ENCODE measurements around the gene NDC1. TPM values are rescaled to one million over a fixed set of nuclear protein-coding genes. Genes with fewer than 3 reads are reported as not detected.

NDC1 gene
- polyA plus RNA-seq, 4 donors, result 25.6 to 31.6 (median 29.0) TPM

DNA sequence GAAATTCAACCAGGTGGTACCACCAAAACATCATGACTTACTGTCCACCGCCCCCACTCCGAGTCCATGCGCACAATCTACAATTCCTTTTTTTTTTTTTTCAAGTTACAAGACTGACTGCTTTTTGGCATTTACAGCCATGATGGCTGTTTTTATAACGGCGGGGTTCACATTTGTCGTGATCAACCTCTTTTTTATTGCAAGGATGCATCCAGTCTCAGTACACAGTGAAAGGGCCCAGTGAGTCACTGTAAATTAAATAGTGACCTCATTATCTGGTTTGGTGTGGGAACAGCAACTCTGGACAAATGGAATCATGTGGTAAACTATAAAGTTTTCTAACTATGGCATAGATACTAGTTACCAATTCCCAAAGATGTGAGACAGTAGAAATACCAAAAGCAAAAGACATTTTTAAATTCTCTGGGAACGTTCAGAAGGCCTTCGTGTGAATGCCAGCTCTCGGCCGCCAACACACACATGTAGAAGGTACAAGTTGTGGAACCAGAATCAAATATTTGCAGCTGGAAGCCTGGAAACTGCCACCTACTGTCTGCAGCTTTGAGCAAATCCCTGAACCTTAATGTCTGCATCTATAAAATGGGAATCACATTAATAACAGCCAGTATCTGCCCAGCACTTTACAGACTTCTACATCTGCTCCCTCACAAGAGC is 104.0 kb downstream of the NDC1 start:
- DNase-seq (ENCODE audit: low read depth in 4 of 4, low spot score in 2 of 4), result no peak

DNA sequence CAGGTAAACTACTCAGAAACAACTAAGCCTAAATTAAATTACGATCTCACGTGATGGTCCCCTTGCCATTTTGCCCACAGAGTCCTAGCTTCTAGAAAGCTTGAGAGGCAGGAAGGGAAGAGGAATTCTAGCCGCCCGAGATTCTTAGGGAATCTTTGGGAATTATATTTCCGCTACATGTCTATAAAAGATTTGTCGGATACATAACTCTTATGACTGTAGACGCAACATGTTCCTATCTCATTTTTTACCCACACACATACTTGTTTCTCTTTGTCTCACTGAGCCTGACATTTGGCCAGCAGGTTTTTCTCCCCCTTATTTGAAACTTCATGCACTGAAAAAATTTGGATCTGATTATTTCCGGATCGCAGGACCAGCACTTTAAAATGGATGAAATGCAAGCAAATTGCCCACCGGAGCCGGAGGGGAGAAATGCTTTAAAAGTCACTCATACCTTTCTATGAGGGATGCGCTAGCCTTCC is 104.6 kb downstream of the NDC1 start:
- no peak for DNase-seq (ENCODE audit: low read depth in 4 of 4, low spot score in 2 of 4)

DNA sequence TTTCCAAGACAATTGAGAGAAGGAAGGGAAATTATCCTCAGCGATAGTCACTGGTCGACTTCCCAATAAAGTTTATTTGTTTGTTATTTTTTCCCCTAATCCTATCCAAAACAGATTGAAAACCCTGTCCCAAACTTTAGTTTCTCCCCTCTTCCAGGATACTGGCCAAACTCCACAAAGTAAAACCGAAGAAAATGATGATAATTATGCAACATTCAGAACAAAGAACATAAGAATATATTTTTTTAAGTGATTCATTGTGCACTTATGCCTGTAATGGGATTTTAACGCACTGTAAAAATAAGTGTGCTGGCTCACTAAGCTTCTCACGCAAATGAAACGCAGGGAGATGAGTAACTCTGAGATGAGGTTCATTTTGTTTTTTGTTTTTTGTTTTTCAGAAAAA is 105.2 kb downstream of the NDC1 start:
- DNase-seq (ENCODE audit: low read depth in 4 of 4, low spot score in 2 of 4), result no peak

DNA sequence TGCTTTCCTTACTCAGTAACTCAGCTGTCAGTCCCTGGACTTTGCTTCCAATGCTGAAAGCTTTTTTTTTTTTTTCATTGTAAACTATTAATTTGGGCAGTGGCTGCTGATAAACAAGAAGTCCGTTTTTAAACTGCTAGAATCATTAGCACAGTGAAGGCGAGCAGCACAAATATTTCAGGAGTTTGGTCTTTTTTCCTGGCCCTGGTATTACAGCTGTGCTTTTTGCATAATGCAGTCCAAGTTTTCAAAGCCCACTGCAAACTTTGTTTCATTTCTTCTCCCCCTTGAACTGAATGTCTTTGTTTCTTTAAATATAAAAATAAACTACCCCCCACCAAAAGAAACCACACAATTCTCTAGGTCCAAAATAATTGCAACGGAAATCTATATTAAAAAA is 105.7 kb downstream of the NDC1 start:
- no peak for DNase-seq (ENCODE audit: low read depth in 4 of 4, low spot score in 2 of 4)

DNA sequence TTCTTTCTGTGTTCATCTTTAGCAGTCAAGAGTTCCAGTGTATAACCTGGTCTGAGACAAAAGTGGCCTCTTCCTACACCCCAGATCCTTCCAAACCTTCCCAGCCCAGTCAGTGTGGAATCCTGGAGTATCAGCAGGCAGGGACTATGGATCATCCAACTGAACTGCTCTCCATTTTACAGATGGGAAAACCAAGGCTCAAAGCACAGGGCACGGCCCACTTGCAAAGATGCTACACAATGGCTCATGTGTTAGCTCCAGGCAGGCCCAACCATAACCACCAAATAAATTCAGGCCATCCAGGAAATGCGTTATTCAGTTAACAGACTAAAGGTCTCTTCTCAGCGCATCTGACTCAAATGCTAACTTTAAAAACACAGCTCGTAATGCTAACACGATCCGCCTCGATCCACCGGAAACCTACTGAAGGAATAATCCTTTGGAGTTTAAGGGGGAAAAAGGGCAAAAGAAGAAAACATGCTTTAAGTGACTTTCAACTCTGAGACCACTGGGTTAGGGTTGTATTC is 106.3 kb downstream of the NDC1 start:
- DNase-seq (ENCODE audit: low read depth in 4 of 4, low spot score in 2 of 4), result no peak

DNA sequence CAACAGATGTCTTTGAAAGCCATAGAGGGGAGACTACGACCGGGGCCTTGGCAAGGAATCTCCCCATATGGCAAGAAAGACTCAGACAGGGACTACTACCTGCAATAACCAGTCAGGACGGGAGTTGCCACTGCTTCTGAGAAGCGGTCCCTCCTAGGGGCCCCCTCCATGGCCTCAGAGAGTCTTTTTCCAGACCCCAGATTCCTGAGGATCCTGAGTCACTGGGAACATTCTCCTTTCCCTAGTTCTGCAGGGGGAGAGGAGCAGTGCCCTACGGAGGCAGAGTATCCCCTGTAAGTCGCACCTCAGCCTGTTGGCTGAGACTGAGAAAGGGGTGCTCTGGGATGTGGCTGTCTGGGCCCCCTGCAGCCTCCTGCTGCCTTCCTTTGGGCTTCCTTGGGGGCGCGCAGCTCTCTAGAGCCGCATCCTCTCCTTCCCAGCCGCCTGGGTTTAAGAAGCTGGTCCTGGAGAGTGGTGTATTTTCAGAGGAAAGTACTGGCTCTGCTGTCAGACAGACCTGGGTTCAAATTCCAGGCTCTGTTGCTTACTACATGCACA is 107.0 kb downstream of the NDC1 start:
- no peak for DNase-seq (ENCODE audit: low read depth in 4 of 4, low spot score in 2 of 4)

DNA sequence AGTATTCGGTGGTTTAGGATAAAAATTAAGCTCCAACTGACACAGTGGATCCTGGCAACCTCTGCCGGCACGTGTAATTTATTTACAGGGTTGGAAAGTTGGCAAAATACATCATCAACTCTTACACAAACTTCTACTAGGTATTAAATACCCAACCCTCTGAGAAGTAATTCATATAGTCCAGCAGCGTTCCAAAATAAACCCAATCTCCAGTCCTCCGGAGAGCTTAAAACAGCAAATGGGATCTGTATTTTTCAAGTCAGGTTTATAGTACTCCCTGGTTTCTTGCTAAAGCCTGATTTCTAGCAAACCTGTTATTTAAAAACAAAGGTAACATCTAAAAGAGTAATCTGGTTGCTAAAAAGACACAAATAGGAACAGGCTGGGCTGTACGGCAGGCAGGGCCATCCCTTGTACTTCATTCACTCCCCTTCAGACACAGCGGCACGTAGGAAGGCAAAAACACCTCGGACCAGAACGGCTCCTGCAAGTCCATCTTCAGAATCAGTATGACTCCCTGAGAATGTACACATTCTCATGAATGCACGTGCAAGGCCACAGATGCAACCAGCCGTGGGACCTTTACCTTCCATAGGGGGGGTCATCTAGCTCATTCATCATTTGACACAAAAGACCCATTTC is 107.8 kb downstream of the NDC1 start:
- DNase-seq (ENCODE audit: low read depth in 4 of 4, low spot score in 2 of 4), result no peak

DNA sequence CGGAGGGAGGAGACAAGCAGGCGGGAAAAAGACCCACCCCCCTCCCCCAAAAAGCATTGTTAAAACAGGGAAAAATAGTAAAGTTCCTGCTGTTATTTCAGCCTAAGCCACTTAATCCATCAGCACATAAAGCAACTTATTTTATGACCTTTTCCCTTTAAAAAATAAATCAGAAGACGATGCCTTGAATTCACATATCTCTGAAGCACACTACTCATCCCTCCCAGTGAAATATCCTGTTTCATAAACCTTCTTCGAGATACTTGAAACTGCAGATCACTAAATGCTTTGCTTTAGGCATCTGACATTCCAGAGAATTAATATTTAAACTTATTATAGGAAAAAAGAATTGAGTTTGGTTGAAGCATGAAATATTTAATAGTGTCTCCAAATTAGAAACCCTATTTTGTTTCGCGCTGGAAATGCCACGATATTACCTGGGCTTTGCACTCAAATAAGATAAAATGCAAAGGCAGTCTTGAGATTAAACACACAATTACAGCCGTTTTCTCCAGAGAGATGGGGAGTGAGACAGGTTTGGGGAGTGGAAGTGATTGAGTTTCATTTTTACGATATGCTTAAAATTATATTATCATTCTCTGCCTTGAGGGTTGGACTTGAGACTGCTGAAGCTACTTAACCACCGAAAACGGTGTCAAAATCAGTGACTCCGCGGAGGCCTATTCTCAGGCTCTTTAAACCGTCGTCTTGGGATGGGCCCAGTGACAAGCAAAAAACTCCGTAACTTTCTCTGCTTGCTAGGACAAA is 108.5 kb downstream of the NDC1 start:
- no peak for DNase-seq (ENCODE audit: low read depth in 4 of 4, low spot score in 2 of 4)

DNA sequence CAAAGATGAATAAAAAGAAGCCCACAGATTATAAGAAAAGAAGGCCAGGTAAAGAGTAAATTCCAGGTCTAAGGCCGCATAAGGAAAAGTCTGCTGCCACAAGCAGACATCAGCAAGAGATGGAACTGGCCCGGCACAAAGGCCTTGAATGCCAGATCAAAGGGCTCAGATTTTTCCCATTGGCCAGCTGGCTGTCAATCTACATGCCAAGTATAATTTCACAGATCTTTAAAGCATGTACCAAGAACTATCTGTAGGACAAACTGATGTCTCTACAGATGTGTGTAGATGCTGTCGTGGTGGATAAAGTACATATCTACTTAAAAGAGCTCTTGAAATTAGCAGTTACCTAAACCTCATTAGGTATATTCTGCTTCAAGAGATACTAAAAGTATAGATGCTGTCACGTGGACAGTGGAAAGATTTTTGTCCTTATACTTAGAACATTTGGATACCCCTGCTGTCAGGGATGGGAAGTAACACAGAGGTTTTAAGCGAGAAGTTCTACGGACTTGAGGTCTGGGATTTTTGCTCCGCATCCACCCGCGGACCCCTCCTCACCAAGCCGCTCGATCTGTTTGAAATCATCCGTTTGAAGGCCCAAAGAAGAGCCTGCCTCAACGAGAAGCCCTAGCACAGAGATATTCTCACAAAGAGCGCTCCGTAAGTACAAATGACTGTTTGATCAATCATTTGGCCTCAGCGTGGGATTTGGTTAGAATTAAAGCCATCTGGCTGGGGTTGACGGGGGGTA is 109.2 kb downstream of the NDC1 start:
- no peak for DNase-seq (ENCODE audit: low read depth in 4 of 4, low spot score in 2 of 4)

DNA sequence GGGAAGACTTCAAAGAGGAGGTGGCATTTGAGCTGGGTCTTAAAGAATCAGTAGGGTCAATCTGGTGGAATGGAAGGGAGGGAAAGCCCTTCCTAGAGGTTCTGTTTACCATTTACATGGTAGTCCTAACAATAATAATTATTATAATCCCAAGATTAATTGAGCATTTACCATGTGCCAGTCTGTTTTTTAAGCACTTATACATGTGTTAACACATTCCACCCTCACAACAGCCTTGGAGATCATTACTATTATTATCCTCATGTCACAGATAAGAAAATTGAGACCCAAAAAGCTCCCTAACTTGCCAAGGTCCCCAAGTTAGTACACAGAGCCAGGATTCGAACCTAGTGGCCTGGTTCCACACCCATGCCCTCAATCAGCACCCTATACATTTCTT is 109.9 kb downstream of the NDC1 start:
- DNase-seq (ENCODE audit: low read depth in 4 of 4, low spot score in 2 of 4), result no peak

DNA sequence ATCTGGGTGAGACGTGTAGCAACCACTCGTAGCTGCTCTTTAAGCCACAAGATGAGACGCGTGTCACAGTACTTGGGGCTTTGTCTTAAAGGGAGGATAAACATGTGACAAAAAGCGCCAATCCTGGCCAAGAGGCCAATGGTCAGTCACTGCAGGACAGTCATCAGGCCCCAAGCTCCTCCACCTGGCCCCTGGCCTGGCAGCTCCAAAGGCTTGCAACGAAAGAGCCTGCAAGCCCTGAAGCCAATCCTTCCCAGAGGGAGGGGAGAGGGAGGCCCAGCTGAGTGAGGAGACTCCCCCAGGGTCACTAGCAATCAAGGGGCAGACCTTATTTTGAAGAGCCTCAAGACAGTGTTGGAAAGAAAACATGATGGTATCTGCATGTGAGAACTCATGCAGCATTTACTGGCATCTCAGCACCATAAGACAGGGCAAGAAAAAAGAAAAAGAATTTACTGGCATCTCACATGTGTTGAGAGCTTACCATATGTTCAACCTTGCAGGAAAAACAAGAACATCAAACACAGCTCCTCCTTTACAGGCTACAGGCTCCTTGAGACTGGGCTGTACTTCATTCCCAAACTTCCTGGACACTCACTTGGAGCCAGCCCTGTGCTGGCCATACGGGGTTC is 110.5 kb downstream of the NDC1 start:
- DNase-seq (ENCODE audit: low read depth in 4 of 4, low spot score in 2 of 4), result no peak

DNA sequence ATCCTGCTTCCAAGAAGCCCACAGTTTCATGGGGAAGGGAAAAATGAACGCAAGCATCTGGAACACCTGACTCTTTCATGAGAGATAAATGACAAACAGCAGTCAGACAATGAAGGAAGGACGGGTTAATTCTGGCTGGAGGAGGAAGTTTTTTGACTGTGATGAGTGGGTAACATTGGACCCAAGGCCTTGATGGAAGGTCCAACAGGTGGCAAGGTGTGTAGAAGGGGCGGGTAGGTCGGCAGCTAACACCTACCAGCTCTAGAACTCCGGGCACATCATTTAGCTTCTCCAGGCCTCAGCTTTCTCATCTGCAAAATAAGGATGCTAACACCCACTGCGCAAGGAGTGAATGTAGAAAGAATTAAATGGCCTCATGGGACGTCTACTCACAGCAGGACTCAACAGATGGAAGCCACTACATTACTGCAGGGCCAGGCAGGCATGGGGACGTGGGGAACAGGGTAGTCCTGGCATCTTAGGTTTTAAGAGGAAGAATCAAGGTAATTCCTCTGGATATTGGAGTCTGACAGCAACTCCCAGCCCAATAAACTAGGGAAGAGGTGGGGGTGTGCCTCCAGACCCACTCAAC is 112.0 kb downstream of the NDC1 start:
- no peak for DNase-seq (ENCODE audit: low read depth in 4 of 4, low spot score in 2 of 4)

DNA sequence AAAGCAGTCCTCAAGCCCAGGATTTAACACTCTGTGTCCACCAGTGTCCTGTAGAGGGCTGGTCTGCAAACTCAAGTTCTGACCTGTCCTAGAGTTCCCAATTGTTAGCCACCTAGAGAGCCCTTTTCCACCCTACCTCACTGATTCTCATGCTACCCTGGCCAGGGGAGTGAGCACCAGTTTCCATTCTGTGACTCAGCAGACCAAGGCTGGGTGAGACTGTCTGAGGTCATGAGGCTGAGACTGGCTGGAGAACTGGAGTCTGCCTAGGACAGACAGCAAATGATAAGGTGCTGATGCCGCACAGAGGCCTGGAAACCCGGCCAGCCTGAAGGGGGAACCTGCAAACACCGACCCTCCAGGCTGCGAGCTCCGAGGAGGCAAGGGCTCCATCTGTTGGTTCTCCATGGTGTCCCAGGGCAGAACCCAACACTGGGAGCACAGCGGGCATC is 112.8 kb downstream of the NDC1 start:
- no peak for DNase-seq (ENCODE audit: low read depth in 4 of 4, low spot score in 2 of 4)

DNA sequence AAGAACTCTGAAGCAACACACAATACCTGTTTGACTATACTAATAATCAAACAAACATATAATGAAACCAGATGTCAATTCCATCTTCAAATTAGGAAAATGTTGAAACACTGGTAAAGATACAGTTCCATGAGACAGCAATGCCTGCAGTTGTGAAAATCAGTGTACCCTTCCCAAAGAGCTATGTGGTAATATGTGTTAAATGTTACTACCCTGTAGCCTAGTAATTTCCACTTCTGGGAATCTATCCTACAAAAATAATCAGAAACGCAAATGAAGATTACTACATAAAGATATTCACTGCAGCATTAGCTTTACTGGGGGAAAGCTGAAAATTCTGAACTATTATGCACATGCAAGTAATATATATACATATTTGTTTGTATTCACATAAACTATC is 116.1 kb downstream of the NDC1 start:
- DNase-seq (ENCODE audit: low read depth in 4 of 4, low spot score in 2 of 4), result no peak

DNA sequence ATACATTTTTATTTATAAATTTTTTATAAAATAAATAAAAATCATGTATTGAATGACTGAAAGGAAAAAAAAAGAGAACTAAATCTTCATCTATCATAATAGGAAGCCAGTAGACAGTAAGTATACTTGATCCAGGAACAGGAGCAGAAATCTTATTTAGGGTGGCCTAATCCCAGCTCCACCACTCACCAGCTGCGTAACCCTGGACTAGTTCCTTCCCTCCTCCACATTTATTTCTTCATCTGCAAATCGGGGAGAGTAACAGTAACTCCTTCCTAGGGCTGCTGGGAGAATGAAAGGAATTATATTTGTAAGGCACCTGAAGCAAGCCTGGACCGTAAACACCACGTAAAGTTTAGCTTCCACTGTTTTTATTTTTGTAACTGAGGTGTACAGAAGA is 117.0 kb downstream of the NDC1 start:
- no peak for DNase-seq (ENCODE audit: low read depth in 4 of 4, low spot score in 2 of 4)

DNA sequence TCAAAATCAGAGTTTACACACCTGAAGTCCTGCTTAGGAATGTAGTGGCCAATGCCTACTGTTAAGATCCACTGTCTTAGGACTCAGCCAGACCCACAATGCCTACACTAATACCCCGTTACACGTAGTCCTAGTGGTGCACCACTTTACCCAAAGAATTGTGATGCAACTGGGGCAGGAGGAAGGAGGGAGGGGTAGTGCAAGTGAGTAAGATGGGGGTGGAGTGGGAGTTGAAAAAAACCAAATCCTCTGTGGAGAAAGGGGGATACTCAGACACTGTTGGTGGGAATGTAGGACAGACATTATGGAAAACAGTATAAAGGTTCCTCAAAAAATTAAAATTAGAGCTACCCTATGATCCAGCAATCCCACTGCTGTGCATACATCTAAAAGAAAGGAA is 118.6 kb downstream of the NDC1 start:
- DNase-seq (ENCODE audit: low read depth in 4 of 4, low spot score in 2 of 4), result no peak

DNA sequence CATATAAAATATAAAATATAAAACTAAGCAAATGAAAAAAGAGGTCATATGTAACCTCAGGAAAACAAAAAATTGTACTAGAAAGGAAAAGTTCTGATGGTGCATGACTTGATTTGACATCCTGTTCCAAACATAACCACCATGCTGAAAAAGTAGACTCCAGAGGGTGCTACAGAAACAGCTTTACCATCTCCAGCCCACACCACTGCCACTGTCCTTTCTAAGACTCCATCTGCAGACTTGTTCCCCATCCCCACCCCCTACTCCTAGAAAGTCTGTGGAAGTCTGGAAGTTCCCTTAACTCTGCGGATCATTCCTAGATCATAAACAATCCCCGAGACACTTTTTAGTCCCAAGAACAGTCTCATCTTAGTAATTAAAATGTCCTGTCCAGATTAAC is 119.7 kb downstream of the NDC1 start:
- no peak for DNase-seq (ENCODE audit: low read depth in 4 of 4, low spot score in 2 of 4)

DNA sequence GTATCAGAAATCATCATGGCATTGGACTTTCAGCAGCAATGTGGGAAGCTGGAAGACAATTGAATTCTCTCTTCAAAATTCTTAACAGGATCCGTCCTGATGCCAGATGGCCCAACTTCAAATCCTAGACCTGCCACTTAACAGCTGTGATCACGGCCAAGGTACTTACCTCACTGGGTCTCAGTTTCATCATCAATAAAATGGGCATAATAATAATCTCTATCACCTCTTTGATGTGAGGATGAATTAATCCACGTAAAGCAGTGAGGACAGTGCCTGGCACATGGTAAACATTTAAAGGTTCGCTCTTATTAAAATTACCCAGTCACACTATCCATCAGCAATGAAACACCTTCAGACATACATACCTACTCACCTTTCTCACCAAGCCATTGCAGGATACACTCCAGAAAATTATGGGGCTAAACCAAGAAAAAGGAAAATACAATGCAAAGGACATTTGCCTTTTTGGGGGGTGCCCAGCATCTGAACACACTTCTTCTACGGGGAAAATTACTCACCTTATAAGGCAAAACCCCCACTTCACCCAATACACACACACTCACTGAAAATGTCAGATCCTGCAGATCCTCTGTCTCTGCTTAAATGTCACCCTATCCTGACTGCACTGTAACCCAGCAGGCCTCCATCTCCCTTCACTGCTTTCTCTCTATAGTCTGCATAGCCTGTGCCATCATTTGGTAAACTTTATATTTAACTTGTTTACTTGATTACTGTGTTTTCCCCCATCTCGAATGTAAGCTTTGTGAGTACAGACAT is 120.9 kb downstream of the NDC1 start:
- no peak for DNase-seq (ENCODE audit: low read depth in 4 of 4, low spot score in 2 of 4)

DNA sequence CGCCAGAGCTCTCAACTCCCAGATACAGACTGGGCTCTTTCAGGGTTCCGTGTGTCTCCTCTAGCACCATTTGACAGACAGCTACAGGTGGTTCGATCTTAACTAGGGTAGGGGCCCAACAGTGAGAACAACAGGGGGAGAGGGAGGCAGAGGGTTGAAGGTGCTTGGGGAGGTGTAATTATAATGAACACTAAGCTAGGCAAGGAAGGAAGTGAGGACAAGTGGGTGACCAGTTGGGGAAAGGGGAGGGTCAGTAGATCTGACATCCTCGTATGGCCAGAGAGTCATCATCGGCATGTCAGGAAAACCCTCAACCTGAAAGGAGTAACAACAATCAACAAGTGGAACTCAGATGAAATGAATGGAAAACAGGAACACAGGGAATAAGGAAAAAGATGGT is 121.9 kb downstream of the NDC1 start:
- DNase-seq (ENCODE audit: low read depth in 4 of 4, low spot score in 2 of 4), result no peak

Measured in left renal cortex interstitium (tissue), 4 donors.